ENCODE data around the gene UBE2I. TPM values are rescaled to one million over a fixed set of nuclear protein-coding genes. Genes with fewer than 3 reads are reported as not detected.

UBE2I gene
- total RNA-seq, 4 donors from 2014 or later = 54.1 to 119 (median 107) TPM

DNA sequence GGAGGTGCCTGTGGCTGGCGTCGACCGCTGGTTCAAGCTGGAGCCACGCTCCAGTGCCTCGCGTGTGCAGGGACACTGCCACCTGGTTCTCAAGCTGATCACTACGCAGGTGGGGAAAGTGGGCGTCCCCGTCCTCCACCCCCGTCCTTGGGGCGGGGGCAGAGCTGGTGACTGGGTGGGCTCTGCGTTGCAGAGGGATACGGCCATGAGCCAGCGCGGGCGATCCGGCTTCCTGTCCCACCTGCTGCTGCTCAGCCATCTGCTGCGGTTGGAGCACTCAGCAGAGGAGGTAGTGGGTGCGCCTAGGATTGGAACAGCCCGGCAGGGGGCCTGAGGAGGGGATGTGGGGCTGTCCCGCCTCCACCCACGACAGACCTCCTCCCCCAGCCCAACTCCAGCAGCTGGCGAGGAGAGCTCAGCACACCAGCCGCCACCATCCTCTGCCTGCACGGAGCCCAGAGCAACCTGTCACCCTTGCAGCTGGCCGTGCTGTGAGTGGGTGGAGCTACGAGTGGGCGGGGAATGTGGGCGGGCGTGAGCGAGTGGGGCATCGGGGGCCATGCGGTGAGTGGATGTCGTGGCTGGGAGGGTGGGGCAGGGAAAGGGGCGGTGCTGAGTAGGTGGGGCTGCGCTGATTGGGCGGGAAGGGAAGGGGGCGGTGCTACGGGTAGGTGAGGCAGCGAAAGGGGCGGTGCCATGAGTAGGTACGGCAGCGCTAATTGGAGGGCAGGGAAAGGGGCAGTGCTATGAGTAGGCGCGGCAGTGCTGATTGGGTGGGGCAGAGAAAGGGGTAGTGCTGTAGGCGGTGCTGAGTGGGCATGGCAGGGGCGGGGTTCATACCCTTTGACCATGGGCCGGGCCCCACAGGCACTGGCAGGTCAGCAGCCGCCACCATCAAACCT is 33.3 kb downstream of the UBE2I start:
- peaks cover 0 to 5% (median 0%) of the 10 kb centered on the region in 3 donors for H3K36me3 ChIP-seq
- peak; percentile 98 to 100 (median 98) for DNase-seq
- TF ChIP-seq POLR2A (IDR thresholded peaks at IDR 0.05) (no peak), CTCF (IDR thresholded peaks at IDR 0.05) (peak in 1 of 6 experiments; percentile 16)
- peak overlapping the region in 3 of 4 donors; percentile 51 to 78 (median 66) for H3K27ac ChIP-seq
- H3K9me3 ChIP-seq = no peaks in the 10 kb centered on the region
- H3K27me3 ChIP-seq = no peaks in the 10 kb centered on the region
- H3K4me3 ChIP-seq = peak overlapping the region; percentile 20 to 51 (median 47)
- H3K4me1 ChIP-seq = peaks cover 3 to 35% (median 13%) of the 10 kb centered on the region in 4 donors

- peaks cover 0 to 13% (median 0%) of the 10 kb centered on the region in 3 donors for H3K36me3 ChIP-seq
- peak; percentile 31 to 68 for TF ChIP-seq POLR2A (IDR thresholded peaks at IDR 0.05)
- TF ChIP-seq CTCF (IDR thresholded peaks at IDR 0.05) = no peak
- H3K9me3 ChIP-seq = no peaks in the 10 kb centered on the region
- H3K27ac ChIP-seq = peak overlapping the region in 3 of 4 donors; percentile 19 to 78 (median 51)
- H3K4me3 ChIP-seq = peak overlapping the region in 3 of 4 donors; percentile 24 to 51 (median 50)
- H3K4me1 ChIP-seq = peaks cover 3 to 26% (median 13%) of the 10 kb centered on the region in 4 donors
- H3K27me3 ChIP-seq = no peaks in the 10 kb centered on the region
- peak in 1 of 3 donors; percentile 57 for DNase-seq
These were observed 34.2 kb downstream of the UBE2I start for GRCh38 chr16:1343428-1344242.

GRCh38 chr16:1344499-1344898 is 35.1 kb downstream of the UBE2I start:
- TF ChIP-seq POLR2A (IDR thresholded peaks at IDR 0.05) (no peak), CTCF (IDR thresholded peaks at IDR 0.05) (no peak)
- no peak for DNase-seq
- Histone ChIP-seq H3K4me1 (peaks cover 3 to 23% (median 13%) of the 10 kb centered on the region in 4 donors), H3K27ac (no peak overlapping the region), H3K27me3 (no peaks in the 10 kb centered on the region), H3K4me3 (no peak overlapping the region), H3K36me3 (peaks cover 0 to 22% (median 0%) of the 10 kb centered on the region in 3 donors), H3K9me3 (no peaks in the 10 kb centered on the region)

DNA sequence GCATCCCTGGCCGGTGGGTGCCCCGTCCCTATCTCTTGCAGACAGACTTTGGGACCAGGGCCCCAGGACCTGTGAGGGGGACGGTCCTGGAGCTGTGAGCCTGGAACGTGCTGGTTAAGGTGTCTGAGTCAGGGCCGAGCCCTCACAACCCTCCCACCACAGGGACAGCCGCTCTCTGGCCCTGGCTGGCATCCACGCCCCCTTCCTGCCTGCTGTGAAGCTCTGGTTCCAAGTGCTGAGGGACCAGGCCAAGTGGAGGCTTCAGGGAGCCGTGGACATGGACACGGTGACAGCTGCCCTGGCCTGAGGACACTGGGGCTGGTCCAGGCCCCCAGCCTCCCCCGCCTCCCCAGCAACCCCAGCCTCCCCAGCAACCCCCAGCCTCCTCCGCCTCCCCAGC is 35.7 kb downstream of the UBE2I start:
- H3K4me1 ChIP-seq = peaks cover 3 to 23% (median 15%) of the 10 kb centered on the region in 4 donors
- H3K27me3 ChIP-seq = no peaks in the 10 kb centered on the region
- peaks cover 0 to 27% (median 0%) of the 10 kb centered on the region in 3 donors for H3K36me3 ChIP-seq
- no peak overlapping the region for H3K4me3 ChIP-seq
- no peak overlapping the region for H3K27ac ChIP-seq
- TF ChIP-seq CTCF (IDR thresholded peaks at IDR 0.05) (no peak), POLR2A (IDR thresholded peaks at IDR 0.05) (no peak)
- no peak for DNase-seq
- no peaks in the 10 kb centered on the region for H3K9me3 ChIP-seq

- Histone ChIP-seq H3K27ac (no peak overlapping the region), H3K4me3 (no peak overlapping the region), H3K36me3 (peaks cover 0 to 34% (median 0%) of the 10 kb centered on the region in 3 donors), H3K27me3 (no peaks in the 10 kb centered on the region), H3K9me3 (no peaks in the 10 kb centered on the region), H3K4me1 (peaks cover 3 to 27% (median 20%) of the 10 kb centered on the region in 4 donors)
- no peak for DNase-seq
- no peak for TF ChIP-seq POLR2A (IDR thresholded peaks at IDR 0.05)
- TF ChIP-seq CTCF (IDR thresholded peaks at IDR 0.05) = no peak
These were observed 36.4 kb downstream of the UBE2I start for GRCh38 chr16:1345651-1346421.

Measured in Peyer's patch (tissue), 4 donors.